A172 (cell line): Measurements from ENCODE around the gene ITGB3. TPM values are rescaled to one million over a fixed set of nuclear protein-coding genes. Genes with fewer than 3 reads are reported as not detected.

Source experiments
- DNase-seq: peaks from one replicate; pipeline ENCODE4 v3.0.0-alpha.2; 2015; ENCODE audit warnings: low spot score
- total RNA-seq: library from RNA; depleted of rRNA; stranded (reverse); fragments of >200 nt; shearing (Covaris generic); gene quantifications from 2 replicates; pipeline ENCODE4 v1.2.3, GENCODE V29; 2014

The ITGB3 gene
- total RNA-seq, 1 experiment from 2014 or later: not detected

DNA sequence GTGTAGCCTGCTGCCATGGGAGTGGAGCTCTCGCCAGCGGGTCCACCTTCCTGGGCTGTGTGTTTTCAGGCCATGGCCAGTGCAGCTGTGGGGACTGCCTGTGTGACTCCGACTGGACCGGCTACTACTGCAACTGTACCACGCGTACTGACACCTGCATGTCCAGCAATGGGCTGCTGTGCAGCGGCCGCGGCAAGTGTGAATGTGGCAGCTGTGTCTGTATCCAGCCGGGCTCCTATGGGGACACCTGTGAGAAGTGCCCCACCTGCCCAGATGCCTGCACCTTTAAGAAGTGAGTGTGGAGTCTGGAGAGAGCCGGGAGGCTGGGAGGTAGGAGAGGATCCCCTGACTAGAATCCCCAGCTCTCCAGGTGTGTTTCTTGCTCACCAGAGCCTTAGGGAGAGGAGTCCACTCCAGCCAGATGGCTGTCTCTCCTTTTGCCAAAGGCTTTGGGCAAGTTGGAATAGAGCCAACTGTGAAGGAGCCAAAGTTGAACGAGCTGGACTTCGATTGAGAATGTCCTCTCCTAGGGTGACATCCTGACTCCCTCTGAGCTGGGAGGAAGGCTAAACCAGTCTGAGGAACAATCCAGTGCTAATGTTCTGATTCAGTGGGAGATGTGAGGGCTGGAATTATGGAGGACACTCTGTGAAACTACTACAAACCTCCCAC is 45.7 kb downstream of the ITGB3 start:
- no peak for DNase-seq

DNA sequence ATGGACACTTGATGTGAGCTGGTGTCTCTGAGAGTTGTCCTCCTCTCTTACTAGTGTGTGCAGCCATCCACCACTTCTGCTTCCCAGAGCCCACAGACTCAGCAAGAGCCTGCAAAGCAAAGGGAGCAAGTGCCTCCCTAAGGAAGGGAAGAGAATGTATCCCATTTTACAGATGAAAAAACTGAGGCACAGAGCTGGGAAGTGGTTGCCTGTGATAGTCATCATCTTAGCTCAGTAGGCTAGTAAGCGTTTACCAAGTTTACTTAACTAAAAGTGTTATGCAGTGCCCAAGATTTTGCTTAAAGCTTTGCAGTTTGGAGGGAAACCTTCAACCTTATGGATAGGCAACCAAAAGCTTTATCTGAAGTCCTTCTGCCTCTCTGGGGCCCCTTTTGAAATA is 47.1 kb downstream of the ITGB3 start:
- no peak for DNase-seq

DNA sequence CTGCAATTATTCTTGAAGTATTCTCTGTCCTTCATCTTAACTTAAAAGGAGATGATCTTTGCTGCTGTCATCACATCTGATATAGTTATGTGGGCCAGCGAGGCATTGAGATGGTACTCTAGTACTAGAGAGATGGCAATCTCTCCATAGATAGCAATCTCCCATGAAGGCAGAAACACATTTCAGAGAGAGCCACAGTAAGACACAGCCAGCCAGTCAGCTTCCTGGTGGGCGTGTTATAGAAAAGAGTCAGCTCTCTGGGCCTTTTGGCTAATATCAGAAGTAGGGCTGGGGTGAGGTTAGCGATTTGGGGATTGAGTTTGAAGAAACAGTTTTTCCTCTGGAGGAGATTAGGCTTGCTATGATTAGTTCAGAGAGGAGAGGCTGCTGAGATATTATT is 47.5 kb downstream of the ITGB3 start:
- no peak for DNase-seq

DNA sequence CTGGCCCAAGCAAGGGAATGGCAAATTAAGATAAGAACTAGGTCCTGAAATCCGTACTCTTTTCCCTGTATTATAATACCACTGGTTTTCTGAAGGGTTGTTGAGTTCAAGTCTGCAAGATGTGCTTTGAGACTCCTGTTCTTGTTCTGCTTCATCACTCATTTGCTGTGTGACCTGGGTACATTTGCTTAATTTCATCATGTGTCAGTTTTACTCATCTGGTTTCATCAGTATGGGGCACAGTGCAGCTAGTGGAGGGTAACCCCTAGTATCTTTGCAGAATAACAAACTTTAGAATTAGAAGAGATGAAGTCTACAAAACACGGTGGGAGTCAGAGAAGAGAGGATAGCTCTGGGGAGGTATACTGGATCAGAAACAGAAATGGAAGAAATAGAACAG is 48.2 kb downstream of the ITGB3 start:
- no peak for DNase-seq

DNA sequence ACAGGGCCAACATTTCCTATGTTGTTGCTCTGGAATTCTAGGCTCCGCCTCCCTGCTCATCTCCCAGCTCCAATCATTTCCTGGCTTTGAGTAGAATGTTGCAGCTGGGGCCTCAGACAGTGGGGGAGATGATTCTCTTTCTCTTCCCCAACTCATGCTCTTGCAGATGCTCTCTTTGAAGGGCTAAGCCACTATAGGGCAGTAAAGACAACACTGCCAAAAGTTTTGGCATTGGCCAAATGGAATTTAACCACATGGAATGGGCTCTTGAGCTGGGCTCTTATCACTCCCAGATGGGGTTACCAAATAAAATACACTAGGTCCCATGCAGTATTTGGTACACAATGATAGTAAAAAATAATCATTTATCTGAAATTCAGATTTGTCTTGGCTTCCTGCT is 50.6 kb downstream of the ITGB3 start:
- DNase-seq: no peak

DNA sequence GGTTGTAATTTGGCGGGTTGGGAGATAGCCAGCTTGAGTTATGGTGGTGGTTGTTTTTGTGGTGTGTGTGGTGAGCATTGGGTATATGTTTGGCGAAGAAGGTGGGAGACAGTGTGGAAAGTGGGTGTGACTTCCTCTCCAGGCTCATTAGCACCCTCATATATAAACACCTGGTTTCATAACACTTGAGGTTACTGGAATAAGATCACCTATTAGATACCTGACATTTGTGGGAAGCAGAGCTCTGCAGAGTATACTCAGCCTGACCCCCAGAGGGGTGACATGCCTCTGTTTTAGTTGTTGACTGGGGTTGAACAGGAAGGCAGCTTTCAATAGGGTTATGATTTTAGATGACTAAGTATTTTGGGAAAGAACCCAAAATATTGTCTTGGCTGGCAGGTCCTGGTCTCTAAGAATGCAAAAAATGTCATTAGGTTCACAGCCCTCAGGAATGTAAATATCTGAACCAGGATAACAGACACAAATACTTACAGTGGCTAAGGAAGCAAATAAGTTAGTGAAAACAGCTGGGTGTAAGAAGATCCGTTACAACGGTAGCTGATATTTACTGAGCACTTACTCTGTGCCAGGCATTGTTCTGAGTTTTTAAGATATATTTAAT is 51.8 kb downstream of the ITGB3 start:
- peak; percentile 95 for DNase-seq

DNA sequence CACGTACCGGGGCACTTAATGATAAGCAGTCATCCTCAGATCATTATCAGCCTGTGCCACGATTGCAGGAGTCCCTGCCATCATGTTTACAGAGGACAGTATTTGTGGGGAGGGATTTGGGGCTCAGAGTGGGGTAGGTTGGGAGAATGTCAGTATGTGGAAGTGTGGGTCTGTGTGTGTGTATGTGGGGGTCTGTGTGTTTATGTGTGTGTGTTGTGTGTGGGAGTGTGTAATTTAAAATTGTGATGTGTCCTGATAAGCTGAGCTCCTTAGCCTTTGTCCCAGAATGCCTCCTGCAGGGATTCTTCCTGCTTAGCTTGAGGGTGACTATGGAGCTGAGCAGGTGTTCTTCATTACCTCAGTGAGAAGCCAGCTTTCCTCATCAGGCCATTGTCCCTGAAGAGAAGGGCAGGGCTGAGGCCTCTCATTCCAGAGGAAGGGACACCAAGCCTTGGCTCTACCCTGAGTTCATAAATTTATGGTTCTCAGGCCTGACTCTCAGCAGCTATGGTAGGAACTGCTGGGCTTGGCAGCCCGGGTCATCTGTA is 56.6 kb downstream of the ITGB3 start:
- no peak for DNase-seq

DNA sequence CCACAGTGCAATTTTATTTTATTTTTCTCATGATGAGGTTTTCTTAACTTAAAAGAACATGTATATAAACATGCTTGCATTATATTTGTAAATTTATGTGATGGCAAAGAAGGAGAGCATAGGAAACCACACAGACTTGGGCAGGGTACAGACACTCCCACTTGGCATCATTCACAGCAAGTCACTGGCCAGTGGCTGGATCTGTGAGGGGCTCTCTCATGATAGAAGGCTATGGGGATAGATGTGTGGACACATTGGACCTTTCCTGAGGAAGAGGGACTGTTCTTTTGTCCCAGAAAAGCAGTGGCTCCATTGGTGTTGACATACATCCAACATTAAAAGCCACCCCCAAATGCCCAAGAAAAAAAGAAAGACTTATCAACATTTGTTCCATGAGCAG is 57.8 kb downstream of the ITGB3 start:
- DNase-seq: no peak

DNA sequence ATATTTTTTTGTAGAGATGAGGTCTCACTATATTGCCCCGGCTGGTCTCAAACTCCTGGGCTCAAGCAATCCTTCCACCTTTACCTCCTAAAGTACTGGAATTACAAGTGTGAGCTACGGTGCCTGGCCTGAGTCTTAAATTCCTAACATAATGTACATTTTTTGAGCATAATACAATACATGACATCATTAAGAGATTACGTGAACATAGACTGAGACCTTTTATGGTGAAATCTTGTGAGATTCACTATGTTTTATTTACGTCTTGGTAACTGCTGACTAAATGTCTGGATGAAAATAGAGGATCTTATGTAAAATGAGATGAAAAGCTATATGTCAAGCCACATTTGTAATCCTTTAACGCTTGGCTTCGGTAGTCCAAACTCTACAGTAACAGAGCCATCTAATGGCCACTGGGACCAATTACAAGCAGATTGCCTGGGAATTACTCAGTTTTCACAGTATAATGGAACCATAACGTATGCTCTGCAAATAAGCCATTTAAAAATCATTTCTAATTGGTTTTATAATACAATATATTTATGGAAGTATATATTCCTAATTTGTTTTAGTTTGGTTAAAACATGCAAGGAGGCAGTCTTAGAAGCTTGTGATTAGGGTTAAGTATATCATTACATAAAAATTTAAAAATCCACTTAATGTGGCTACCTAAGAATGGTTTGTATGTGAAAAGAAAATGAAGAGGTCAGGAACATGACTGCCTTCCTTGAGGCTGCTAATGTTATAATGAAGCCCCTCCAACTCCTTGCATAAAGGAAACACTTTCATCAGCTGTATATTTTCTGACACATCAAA is 62.0 kb downstream of the ITGB3 start:
- DNase-seq: peak; percentile 72

DNA sequence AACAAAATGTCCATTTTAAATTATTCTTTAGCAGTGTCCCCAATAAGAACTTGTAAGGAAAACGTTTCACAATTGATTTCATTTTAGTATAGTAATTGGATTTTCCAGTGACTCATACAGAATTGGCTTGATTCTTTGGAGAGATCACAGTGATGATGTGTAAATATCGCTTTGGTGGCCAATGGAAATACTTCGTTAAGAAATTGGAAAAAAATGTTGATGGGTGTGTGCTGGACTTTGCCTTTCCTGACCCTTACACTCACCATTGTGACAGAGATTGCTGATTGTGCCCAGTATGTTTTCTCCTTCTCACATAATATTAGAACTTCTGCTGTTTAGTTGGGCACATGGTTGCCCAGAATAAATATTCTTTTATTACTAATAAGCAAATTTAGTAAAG is 62.7 kb downstream of the ITGB3 start:
- DNase-seq: no peak

DNA sequence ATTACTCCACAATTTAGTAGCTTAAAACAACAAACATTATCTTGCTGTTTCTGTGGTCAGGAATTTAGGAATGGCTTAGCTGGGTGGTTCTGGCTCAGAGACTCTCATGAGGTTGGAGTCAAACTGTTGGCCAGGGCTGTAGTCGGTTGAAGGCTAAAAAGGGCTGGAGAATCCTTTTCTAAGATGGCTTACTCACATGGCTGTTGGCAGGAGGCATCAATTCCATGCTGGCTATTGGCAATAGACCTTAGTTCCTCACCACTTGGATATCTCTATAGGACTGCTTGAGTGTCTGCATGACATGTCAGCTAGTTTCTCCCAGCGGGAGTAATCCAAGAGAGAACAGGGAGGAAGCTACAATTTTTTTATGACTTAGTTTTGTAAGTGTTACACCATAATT is 63.5 kb downstream of the ITGB3 start:
- DNase-seq: no peak

DNA sequence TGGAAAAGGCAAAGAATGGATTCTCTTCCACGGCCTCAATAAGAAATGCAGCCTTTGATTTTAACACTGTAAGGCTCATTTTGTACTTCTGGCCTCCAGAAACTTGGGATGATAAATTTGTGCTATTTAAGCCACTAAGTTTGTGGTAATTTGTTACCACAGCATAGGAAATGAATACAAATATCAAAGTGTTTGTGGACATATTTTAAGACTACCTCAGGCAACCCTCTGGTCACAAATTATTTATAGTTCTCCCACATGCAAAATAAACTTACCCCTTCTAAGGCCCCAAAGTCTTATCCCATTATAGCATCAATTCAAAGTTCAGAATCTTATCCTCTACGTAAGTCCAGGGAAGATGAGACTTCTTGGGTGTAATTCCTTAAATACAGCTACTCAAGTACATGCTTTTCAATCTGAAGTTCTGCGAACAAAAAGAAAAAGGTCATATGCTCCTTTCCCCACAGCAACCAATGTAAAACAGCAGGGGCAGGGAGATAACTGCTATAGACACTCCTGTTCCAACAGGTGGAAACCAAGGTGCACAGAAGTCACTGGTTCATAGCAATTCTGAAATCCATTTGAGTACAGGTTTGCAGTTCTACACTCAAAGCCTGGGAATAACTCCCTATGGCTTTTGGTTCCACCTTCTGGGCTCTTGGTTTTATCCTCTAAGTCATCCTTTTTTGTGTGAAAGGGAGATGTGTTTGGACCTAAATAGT is 64.7 kb downstream of the ITGB3 start:
- DNase-seq: no peak

DNA sequence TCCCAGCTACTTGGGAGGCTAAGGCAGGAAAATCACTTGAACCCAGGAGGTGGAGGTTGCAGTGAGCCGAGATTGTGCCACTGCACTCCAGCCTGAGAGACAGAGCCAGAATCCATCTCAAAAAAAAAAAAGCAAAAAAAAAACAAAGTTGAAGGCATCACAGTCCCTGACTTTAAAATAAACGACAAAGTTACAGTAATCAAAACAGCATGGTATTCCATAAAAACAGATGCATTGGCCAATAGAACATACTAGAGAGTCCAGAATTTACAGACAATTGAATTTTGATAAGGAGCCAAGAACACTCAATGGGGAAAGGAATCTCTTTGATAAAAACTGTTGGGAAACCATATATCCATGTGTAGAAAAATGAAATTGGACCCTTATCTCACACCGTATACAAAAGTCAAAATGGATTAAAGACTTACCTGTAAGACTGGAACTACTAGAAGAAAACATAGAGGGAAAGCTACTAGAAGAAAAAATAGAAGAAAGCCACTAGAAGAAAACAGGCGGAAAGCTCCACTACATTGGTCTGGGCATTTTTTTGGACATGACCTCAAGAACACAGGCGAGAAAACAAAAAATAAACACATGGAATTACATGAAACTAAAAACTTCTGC is 67.4 kb downstream of the ITGB3 start:
- DNase-seq: no peak

DNA sequence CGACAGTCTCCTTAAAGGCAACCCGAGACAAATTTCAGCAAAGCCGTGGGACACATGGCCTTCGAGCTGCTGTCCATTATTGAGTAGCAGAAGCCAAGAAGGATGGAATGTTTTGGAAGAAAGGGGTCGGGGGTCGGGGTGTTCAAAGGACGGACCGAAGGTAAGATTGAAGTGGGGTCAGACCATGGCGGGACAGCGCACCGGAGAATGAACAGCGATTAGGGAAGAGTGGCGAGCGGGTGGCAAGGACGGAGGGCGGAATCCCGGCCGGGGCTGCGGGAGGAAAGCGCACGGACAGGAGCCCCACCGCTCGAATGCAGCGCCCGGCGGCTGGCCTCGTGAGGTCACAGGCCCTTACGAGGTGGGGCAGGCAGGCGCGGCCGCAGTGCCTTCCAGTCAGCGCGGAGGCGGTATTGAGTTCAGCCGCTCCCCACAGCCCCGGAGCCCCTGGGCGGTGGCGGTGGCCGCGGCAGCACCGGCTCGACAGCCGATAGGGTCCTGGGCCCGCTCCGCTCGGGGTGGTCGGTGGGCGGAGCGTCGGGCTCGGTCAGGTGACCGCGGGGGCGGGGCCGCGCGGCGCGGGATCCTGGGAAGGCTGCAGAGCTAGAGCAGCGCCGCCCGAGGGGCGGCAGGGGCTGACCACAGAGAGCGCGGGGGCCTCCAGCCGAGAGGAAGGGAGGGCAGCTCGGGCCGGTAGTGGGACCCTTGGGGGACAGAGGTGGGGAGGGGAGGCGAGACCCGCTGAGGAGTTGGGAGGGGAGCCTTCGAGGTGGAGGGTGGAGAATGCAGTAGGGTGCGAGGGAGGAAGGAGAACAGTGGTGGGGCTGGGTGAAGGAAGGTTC is 70.0 kb downstream of the ITGB3 start, which contains the start of gene EFCAB13:
Gene EFCAB13, plus strand, starts transcription at position 574 of the 842 bp plus-strand sequence. CDS start 4,399 bp downstream, outside the sequence.
- no peak for DNase-seq

DNA sequence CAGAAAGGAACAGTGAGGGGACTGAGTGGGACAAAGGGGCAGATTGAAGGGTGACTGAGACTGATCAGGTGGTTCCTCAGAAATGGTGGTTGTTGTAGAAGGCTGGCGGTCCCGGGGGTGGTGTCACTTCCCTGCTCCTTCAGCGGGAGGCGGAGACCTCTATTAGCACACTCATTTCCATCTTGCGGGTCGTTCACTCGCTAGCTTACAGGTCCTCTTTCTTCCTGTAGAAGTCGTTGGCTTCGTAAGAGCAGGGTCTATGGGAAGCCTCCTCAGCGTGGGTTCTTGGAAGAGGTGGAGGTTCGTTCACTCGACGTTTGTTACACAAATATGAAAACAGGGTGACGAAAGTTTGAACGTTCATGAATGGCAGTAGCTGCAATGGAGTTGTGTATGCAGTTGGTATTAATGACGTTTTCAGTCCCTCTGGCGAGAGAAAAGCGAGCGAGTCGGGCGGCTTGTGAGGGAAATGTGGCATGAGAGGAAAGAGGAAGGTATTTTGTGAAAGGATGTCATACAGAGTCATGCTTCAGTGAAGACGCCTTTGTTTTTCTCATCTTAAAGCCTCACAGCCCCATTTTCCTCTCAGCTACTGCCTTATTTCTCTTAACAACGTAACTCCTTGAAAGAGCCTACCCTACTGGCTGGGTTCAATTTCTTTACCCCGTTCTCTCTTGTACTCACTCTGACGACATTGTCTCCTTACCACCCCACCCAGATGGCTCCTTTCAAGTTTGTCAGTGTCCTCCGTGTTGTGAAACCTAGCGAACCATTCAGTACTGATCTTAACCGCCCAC is 70.8 kb downstream of the ITGB3 start:
- no peak for DNase-seq

DNA sequence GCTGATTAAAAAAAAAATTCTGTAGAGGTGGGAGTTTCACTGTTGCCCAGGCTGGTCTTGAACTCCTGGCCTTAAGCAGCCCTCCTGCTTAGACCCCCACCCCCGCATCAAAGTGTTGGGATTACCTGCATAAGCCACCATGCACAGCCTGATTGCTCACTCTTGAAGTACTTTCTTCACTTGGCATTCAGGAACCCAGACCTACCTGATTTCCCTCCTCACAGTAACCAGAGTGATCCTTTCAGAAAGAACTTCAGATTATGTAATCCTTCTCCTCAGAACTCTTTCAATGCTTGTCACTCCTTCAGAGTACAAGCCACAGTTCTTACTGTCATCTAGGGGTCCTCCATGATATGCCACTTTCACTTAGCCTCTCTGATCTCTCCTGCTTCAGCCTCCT is 71.5 kb downstream of the ITGB3 start:
- no peak for DNase-seq

DNA sequence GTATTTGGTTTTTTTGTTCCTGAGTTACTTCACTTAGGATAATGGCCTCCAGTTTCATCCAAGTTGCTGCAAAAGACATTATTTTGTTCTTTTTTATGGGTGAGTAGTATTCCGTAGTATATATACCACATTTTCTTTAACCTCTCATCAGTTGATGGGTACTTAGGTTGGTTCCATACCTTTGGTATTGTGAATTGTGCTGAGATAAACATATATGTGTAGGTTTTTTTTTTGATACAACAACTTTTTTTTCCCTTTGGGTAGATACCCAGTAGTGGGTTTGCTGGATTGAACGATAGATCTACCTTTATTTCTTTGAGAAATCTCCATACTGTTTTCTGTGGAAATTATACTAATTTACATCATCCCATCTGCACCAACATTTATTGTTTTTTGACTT is 76.9 kb downstream of the ITGB3 start:
- no peak for DNase-seq

DNA sequence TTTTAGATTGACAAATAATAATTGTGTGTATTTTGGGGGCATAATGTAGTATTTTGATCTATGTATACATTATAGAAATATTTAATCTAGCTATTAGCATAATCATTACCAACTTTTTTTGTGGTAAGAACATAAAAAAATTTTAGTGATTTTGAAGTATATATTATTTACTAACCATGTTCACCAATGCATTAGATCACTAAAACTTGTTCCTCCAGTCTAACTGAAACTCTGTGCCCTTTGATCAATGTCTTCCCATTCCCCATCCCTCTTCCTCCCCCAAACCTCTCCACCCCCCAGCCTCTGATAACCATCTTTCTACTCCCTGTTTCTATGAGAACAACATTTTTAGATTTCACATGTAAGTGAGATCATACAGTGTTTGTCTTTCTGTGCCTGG is 78.7 kb downstream of the ITGB3 start:
- no peak for DNase-seq

DNA sequence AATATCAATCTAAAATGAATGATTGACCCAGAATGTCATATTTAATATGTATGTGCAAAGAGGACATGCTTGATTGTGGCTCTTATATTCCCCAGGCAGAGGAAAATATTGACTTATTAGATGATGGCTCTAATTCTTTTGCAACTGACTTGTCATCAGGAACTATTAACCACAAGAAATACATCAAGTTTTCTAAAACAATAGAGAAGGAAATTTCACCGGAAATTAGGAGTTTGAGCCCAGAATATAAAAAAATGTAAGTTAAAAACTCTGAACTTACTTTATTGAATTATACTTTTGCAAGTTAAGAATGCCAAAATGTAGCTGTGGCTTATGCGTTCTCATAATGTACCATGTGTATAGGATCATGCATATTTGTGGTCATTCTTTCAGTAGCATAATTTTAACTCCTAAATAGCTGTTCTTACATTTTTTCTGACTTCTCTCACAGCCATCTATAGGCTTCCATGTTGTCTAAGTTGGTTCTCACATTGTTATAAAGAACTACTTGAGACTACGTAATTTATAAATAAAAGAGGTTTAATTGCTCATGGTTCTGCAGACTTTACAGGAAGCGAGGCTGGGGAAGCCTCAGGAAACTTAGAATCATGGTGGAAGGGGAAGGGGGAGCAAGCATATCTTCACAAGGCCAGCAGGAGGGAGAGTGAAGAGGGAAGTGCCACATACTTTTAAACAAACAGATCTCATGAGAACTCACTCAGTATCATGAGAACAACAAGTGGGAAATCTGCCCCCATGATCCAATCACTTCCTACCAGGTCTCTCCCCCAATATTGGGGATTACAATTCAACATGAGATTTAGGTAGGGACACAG is 81.7 kb downstream of the ITGB3 start:
- no peak for DNase-seq
